Stimulated activated CD4-positive, alpha-beta T cell treated with anti-CD3 and anti-CD28 coated beads, Interleukin-2, amount 100 ng/mL, for 4 hours (primary cell): ENCODE results near the gene ABCC1.
"Not testable (repeated sequence)": the region's sequence is repeated elsewhere in the genome, so short reads cannot be mapped to it uniquely, and the experiment has no call there.

Experiments
- DNase-seq: peaks from one replicate; pipeline ENCODE4 v3.0.0-alpha.2; 2020; ENCODE audit warnings: low read depth

ABCC1 gene

DNA sequence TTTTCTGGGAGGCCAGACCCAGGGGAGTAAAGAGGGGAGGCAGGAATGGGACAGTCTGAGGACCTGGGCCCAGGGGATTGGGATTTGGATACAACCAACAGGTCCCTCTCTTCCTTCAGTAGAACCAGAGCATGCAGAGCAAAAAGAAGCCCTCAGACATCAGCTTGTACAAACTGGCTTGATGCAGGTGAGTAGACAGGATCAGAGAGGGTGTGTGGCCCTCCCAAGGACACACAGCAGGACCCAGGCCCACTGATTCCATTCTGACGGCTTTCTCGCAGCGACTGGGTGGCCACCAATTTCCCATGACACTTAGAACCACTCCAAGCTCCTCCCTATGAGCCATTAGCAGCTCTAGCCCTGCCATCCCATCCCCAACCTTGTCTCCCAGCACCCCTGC is 210.2 kb downstream of the ABCC1 start:
- no peak for DNase-seq

DNA sequence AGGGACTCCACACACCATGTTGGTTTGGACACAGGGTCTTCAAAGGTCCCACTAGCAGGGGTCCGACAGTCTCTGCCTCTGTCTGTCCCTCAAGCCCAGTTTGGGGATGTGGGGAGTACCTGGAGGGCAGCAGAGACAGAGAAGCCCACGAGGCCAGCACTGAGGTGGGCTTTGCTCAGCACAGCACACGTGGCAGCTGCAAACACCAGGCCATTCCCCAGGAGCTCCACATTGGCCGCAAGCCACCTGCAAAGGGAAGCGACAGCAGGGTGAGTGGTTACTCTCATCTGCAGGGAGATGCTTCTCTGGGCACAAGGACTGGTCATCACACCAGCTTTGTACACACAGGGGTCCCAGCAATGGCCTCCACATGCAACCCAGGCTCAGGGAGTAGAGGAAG is 211.9 kb downstream of the ABCC1 start:
- DNase-seq, result no peak

DNA sequence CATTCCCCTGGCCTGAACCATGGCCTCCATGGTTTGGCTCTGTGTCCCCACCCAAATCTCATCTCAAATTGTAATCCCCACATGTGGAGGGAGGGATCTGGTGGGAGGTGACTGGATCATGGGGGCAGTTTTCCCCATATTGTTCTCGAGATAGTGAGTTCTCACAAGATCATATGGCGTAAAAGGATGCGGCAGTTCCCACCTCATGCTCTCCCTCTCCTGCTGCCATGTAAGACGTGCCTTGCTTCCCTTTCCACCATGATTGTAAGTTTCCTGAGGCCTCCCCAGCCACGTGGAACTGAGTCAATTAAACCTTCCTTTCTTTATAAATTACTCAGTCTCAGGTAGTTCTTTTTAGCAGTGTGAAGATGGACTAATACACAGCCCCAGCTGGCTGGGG is 212.4 kb downstream of the ABCC1 start:
- not testable (repeated sequence) for DNase-seq

DNA sequence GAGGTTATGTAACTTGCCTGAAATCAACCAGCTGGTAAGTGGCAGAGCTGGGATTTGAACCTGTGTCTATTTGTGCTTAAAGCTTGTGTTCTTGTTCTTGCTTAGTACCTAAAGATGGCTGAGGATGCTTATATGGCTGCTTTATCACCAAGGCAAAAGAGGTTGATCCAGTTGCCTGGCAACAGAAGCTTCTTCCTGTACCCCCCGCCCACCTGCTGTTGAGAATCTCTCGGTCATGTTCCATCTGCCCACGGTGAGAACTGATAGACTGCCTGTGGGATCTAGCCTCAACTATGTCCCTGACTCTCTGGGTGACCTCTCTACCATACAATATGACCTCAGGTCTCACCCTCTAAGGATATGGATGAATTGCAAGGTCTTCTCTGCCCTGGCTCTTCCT is 213.2 kb downstream of the ABCC1 start:
- DNase-seq, result no peak

DNA sequence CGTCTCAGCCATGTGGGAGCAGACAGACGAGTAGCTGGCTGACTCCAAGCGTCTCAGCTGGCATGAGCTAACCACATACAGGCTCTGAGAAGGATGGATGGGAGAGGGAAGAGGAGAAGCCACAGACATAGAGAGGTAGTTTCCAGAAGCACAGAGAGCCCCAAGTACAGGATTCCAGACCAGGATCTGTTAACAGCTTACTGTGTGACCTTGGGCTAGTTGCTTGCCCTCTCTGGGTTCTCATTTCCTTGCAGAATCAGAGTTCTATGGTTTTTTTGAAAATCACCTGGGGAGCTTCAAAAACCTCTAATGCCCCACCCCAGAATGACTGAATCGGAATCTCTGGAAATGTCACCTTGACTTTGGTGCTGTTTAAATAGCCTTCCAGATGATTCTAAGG is 213.7 kb downstream of the ABCC1 start:
- DNase-seq, result no peak

DNA sequence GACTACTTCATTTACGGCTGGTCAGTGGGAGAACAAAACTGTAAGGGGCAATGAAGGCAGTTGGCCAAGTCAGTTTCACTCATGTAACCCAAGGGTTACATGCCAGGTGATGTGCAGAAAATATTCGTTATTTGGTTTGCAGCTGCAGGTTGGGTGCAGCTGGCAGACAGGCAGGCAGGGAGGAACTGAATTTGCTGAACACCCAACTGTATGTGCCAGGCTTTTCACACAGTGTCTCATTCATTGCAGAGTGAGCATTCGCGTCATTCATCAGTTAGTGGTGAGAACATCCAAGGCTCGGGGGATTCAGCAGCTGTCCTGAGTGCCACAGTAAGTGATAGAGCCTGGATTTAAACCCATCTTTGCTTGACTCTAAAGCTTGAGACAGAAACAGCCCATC is 214.2 kb downstream of the ABCC1 start:
- no peak for DNase-seq

DNA sequence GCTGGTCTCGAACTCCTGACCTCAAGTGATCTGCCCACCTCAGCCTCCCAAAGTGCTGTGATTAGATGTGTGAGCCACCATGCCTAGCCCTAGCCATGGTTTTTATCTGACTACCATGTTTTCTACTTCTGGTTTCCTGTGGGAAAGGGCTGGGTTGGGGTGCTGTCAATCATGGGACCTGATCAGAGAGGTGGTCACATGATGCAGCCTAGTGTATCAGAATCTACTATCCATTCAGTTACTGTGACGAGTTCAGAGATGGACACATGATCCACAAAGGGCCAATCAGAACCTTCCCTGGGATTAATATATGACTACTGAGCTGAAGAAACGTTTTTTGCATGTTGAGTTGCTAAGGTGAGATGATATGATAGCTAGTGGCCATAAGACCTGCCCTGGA is 214.8 kb downstream of the ABCC1 start:
- DNase-seq, result no peak

DNA sequence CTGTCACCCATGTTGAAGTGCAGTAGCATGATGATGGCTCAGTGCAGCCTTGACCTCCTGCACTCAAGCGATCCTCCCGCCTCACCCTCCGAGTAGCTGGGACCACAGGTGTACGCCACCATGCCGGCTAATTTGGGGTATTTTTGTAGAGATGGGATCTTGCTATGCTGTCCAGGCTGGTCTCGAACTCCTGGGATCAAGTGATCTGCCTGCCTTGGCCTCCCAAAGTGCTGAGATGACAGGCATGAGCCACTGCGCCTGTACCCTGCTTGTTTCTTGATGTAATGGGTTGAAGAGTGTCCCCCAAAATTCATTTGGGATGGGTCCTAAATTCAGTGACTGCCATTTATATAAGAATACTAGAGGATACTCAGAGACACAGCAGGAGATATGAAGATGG is 216.7 kb downstream of the ABCC1 start:
- DNase-seq, result no peak

DNA sequence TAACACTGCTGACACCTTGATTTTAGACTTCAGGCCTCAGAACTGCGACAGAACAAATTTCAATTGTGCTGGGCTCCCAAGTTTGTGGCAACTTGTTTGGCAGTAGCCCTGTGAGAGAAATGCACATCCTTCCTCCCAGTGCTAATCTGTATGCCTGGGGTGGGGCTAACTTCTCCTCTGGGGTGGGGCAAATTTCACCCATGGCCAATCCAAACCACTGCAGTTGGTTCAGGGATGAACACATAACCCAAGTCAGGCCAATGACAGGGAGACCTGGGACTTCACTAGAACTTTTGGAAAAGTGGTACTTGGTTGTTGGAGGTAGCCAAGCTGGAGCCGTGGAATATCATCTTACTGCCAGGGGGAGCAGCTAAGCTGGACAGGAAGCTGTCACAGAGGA is 217.5 kb downstream of the ABCC1 start:
- DNase-seq, result no peak

DNA sequence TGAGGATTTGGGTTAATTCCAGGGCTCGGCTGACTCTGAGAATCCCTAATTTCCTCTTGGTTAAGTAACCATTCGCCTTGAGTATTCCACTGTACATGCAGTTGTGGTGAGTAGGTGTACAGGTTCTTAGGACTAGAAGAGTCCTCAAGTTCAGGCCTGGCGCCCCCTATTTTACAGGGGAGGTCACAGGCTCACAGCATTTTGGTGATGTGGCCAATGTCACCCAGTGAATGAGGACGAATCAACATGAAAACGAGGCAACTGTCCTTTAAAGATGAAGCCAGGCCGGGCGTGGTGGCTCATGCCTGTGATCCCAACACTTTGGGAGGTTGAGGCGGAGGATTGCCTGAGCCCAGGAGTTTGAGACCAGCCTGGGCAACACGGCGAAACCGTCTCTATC is 218.5 kb downstream of the ABCC1 start:
- DNase-seq, result no peak

DNA sequence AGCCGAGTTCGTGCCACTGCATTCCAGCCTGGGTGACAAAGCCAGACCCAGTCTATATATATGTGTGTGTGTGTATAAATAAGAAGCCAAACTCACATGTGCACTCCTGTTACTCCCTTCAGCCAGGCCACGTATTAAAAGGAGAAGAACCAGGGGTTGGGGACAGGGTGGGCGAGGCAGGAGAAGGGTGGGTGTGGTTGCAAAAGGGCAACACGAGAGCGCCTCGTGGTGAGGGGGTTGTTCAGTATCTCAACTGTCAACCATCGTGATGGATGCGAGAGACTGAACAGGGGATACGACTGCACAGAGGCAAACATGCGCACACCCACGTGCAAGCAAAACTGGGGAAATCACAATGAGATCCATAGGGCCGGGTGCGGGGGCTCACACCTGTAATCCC is 219.0 kb downstream of the ABCC1 start:
- DNase-seq, result no peak

DNA sequence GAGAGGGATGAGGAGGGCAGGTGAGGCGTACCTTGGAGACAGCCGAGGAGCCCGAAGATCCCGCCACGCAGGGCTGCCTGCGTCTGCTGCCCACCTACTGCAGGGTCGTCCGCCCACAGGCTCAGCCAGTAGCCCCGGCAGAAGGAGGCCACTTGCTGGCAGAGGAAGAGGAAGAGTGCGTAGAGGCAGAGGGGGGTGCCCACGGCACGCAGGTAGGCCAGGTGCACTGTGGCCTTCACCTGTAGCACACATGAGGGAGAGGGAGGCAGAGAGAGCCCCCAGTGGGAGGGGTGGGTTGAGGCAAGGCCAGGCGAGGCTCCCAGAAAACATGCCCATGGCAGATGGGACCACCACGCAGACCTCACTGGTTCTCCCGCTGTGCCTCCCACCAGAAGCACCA is 220.2 kb downstream of the ABCC1 start:
- DNase-seq, result no peak

DNA sequence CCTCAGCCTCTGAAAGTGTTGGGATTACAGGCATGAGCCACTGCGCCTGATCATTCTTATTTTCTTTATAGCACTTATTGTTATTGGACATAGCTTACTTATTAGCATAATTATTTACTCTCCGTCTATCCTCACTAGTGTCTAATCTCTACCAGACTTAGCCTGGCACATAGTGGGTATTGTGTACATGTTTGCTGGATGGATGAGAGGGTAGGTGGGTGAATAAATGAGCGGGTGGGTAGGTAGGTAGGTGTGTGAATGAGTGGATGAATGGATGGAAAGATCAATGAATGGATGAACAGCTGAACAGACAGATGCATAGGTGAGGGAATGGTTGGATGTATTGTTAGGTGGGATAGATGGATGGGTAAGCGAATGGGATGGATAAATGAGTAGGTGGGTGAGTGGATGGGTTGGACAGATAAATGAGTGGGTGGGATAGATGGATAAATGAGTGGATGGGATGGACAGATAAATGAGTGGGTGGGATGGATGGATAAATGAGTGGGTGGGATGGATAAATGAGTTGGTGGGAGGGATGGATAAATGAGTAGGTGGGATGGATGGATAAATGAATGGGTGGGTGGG is 222.0 kb downstream of the ABCC1 start:
- no peak for DNase-seq

DNA sequence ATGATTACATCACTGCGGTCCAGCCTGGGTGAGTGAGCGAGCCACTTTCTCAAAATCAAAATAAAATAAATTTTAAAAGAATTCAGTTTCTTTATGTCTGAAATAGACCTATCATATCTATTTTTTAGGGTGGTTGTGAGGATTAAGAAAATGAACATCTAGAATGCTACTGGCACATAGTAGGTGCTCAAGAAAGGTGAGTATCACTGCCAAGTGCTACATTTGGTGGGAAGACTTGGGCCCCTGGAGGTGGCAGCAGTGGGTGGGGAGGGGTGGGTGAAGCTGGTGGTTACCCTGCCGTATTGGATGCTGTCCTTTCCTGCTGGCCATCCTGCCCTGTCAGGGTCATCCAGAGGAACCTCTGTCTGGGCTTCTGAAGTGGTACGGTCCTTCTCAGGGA is 223.6 kb downstream of the ABCC1 start:
- no peak for DNase-seq

DNA sequence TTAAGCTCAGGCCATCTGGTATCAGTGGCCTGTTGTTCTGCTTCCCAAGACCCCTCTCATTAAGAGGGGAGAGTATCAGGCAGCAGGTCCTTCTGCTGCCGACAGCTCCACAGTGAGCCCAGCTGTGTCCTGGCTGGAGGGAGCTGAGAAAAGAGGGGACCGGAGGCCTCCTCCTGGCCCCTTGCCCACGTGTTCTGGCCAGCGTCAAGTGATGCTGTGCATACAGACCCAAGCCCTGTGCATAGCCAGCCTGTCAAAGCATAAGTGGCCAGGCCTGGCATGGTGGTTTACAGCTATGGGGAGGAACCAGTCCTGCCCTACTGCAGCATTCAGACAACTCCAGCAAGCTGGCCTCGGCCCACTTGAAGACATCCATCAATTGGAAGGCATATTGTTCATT is 225.9 kb downstream of the ABCC1 start:
- no peak for DNase-seq

DNA sequence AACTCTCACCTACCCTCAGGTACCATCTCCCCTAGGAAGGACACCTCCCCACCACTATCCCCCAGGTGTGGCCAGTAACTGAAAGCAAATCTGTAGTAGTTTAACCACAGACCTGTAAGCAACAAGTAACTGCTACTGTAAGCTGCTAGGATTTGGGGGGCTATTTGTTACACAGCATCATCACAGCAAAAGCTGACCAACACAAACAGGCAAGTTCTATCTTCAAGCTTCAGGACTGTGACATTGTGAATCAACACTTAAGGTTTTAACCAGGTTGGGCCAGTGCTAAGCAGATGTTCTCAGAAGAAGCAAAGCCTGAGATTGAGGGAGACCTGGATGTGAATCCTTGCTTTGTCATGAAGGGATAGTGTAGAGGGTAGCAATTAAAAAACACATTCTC is 226.9 kb downstream of the ABCC1 start:
- no peak for DNase-seq

DNA sequence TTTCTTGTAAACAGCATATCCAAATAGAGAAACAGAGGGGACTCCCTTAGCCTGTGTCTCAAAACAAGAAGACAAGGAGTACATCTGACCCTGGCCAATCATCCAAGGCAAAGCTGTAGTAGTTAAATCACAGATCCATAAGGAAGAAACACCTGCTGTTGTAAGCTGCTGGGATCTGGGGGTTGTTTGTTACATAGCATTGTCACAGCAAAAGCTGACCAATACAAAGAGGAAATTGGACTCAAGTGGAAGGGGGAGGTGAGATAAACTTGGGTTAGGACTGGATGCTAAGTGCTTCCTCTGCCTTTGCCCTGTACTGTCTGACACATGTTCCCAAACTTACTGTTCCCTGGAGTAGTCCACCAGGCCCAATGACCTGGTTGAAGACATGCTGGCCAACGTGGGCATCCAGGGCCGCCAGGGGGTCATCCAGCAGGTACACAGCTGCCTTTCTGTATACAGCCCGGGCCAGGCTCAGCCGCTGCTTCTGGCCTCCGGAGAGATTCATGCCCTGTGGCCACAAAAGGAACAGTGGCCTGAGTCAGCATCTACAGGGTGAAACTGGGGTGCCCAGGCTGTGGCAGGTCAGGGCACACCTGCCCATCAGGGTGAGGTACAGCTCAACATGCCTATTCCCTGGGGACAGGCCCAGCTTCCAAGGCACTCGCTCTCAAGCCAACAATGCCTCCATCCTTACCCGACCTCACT is 229.2 kb downstream of the ABCC1 start:
- no peak for DNase-seq

DNA sequence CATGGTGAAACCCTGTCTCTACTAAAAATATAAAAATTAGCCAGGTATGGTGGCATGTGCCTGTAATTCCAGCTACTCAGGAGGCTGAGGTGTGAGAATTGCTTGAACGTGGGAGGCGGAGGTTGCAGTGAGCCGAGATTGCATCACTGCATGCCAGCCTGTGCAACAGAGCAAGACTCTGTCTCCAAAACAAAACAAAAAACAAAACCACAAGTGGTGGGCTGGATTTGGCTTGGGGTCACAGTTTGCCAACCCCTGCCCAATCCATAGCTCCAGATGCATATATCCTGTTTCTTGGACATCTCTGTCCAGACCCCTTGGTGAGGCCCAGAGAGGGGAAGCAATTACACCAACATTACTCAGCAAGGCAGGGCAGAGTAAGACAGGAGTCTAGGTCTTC is 232.3 kb downstream of the ABCC1 start:
- DNase-seq, result not testable (repeated sequence)

DNA sequence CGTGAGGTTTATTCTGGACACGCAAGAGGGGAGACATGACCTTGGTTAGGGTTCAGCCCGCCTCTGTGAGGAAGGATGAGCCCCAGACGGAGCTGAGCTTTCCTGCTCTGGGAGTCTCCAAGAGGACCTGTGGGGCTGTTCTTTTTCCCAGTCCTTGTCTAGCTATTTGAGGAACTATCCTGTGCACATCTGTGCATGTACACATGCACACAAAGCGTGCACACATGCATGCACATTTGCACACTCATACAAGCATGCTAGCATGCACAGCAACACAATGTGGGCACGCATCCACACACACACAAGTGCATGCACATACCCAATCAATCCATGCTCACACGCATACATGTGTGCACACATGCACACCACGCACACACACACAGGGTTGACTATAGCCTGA is 233.5 kb downstream of the ABCC1 start:
- DNase-seq, result no peak

DNA sequence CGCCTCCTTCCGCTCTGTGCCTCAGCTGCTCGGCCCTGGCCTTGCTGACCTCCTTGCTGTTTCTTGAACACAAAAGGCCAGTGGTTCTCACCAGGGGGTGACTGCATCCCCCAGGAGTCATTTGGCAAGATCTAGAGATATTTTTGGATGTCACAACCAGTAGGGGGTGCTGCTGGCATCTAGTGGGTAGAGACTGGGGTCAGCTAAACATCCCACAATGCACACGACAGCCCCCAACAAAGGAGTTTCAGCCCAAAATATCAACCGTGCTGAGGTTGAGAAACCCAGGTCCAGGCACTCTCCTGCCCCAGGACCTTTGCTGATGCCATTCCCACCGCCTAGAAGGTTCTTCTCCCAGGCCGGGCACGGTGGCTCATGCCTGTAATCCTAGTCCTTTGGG is 234.1 kb downstream of the ABCC1 start:
- DNase-seq, result no peak

DNA sequence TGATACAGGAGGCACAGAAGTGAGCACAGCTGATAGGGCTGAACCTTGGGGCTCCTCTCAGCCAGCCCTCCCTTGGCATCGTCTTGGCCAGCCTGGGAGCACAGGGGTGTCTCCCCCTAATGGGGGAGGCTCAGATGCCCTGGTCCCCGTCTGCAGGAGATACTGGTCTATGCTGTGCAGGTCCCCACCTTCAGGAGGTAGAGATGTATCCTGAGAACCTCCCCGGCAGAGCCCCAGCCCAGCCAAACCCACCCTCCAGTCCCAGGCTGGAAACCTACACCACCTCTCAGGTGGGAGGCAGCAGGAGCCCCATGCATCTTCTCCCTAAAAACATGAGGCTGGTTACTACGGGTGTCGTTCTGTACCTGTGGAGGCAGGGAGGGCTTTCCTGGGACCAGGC is 235.2 kb downstream of the ABCC1 start:
- no peak for DNase-seq

DNA sequence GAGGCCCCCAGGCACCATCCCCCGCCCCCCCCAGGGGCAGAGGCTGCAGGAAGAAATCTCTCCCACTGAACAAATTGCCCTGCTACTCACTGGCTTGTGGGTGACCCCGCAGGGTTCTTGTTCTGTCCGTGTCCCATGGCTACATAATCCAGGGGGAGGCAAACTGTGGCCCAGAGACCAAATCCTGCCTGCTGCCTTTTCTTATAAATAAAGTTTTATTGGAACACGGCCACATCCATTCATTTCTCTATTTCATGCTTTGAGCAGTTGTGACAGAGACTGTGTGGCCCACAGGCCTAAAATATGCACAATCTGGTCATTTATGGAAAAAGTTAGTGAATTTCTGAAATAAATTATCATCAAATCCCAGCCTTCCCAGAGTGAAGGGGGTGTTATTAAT is 235.7 kb downstream of the ABCC1 start:
- no peak for DNase-seq

DNA sequence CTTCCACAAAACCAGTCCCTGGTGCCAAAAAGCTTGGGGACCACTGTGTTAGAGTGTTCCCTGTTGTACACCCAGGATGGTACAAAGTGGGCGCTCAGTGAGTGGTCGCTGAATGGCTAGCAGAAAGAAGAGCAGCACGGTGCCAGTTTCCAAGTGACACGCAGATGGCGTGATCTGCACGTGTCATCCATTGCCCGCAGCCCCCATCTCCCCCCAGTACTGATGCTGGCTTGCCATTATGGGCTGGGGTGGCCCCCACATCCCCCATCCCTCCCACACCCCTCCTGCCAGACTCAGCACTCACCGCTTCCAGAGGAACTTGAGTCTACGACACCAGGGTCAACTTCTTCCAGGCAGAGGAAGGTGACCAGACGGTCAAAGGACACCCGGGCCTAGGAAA is 237.4 kb downstream of the ABCC1 start:
- DNase-seq, result no peak

DNA sequence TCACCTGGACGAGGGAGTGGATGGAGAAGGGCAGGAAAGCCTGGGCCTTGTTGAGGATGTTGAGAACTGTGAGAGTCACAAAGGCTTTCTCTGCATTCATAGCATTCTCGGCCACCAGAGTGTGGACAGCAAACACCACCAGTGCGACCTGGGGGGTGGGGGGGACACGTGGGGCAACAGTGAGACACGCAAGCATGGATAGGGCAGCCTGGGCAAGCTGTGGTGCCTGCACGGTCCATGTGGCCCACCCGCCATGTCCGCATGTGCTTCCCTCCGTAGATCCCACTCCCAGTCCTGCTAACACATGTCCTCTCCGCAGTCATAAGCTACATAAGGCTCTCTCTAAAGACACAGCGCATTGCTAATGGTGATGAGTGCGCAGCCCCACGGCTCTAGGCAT is 239.4 kb downstream of the ABCC1 start:
- DNase-seq, result no peak
